ENCODE measurements around the gene FYN.

DNA sequence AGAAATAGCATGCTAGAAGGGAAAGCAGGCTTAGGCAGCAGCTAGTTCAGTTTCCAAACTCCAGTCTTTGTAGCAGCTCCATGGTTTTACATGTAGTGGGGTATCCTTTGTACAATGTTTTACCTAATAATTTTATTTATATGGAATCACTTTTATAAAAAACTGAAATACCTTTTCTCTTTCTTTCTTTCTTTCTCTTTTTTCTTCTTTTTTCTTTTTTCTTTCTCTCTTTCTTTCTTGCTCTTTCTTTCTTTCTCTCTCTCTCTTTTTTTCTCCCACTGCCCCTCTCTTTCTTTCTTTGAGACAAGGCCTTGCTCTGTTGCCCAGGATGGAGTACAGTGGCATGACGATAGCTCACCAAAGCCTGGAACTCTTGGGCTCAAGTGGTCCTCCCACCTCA, 41.4 kb upstream of the FYN start:
- TF ChIP-seq POLR2A (IDR thresholded peaks at IDR 0.05) (no peak), CTCF (IDR thresholded peaks at IDR 0.05) (no peak)
